Activated B cell treated with CpG ODN at 0.5 μM for 24 hours (primary cell): ENCODE measurements around the gene ZDHHC8. TPM values are rescaled to one million over a fixed set of nuclear protein-coding genes. Genes with fewer than 3 reads are reported as not detected.
A peak's percentile ranks its signal among the peaks of the same experiment; 100 is the strongest.

ENCODE experiments used
- ATAC-seq: fragments of 200-7000 bp; cut with Tn5 transposase; one replicate; pipeline ENCODE4 v1.10.0; 2021; ENCODE audit warnings: low read depth, mild to moderate bottlenecking, moderate library complexity
- CTCF ChIA-PET: fragments of 350-600 bp; sonication (Branson Sonifier 250); formaldehyde crosslinking; loops from one replicate; lab custom pipeline; 2021; ENCODE audit warnings: antibody characterized with exemption; lab: Charles Lee
- POLR2A ChIA-PET: fragments of 350-600 bp; sonication (Branson Sonifier 250); formaldehyde crosslinking; loops from one replicate; lab custom pipeline; 2021; ENCODE audit warnings: antibody characterized with exemption; lab: Charles Lee
- DNase-seq: peaks from one replicate; pipeline ENCODE4 v3.0.0; 2022
- H3K27ac Mint-ChIP-seq: one replicate; pipeline ENCODE4 v1.8.0; 2020; ENCODE audit warnings: mixed read lengths
- H3K27me3 Mint-ChIP-seq: one replicate; pipeline ENCODE4 v1.8.0; 2021; ENCODE audit warnings: mixed read lengths
- H3K36me3 Mint-ChIP-seq: one replicate; pipeline ENCODE4 v1.8.0; 2021; ENCODE audit warnings: low read depth, mixed read lengths
- H3K4me1 Mint-ChIP-seq: one replicate; pipeline ENCODE4 v1.8.0; 2021; ENCODE audit warnings: mixed read lengths
- H3K4me3 Mint-ChIP-seq: one replicate; pipeline ENCODE4 v1.8.0; 2020; ENCODE audit warnings: mild to moderate bottlenecking, mixed read lengths
- H3K9me3 Mint-ChIP-seq: one replicate; pipeline ENCODE4 v1.8.0; 2020; ENCODE audit warnings: mixed read lengths
- CTCF ChIP-seq: fragments of 200-600 bp; IDR thresholded peaks from one replicate; pipeline ENCODE4 v1.8.0; 2022; ENCODE audit warnings: antibody characterized with exemption, mild to moderate bottlenecking
- intact Hi-C: fragments of 100-400 bp; cut with micrococcal nuclease; formaldehyde crosslinking; loops from one replicate; pipeline ENCODE4 v1.15.1; 2024
- total RNA-seq: library from RNA; stranded (reverse); gene quantifications from 2 replicates; pipeline ENCODE4 v1.2.3, GENCODE V29; 2022

The ZDHHC8 gene
- total RNA-seq, 1 donor from 2014 or later: 65.6 TPM

GRCh38 chr22:20115691-20116375 lies 15.8 kb upstream of the ZDHHC8 start, which contains the start of gene RANBP1:
Gene RANBP1, plus strand, starts transcription at chr22:20116104. Its CDS starts 81 bp downstream, at chr22:20116185.
- ChIA-PET CTCF (no interaction called here), POLR2A (interaction anchor here (1.2 to 1.9 kb wide), 3 partner anchors 22 to 887 kb away, joined by 3 to 5 read pairs (median 4); partner anchors contain the start of genes COMT and TXNRD2)
- Mint-ChIP-seq H3K9me3 (no peaks in the 10 kb centered on the region), H3K27ac (peak within 1 kb of the TSS; percentile 92), H3K4me1 (peaks cover 48% of the 10 kb centered on the region), H3K36me3 (peaks cover 53% of the 10 kb centered on the region), H3K27me3 (no peaks in the 10 kb centered on the region), H3K4me3 (peak within 1 kb of the TSS; percentile 91)
- intact Hi-C loops: loop anchor here (2.0 to 5.0 kb wide), 5 partner anchors 79 to 887 kb away; partner anchors contain the start of genes MED15, TANGO2 and THAP7
- DNase-seq (no peak), ATAC-seq (no peak)
- no peak for TF ChIP-seq CTCF

- Mint-ChIP-seq H3K36me3 (peaks cover 55% of the 10 kb centered on the region), H3K4me1 (peaks cover 47% of the 10 kb centered on the region)
- intact Hi-C loops: loop anchor here (2.0 to 5.0 kb wide), 5 partner anchors 79 to 886 kb away; partner anchors contain the start of genes MED15, TANGO2 and THAP7
These were observed 15.1 kb upstream of the ZDHHC8 start for GRCh38 chr22:20116376-20116950.

GRCh38 chr22:20116951-20117632 lies 14.5 kb upstream of the ZDHHC8 start, which contains the start of gene TRMT2A:
Gene TRMT2A, minus strand, starts transcription at chr22:20117226. Its CDS starts 320 bp downstream, at chr22:20116906.
- peak within 1 kb of the TSS; percentile 91 for H3K4me3 Mint-ChIP-seq
- no peak for TF ChIP-seq CTCF
- H3K9me3 Mint-ChIP-seq: no peaks in the 10 kb centered on the region
- CTCF ChIA-PET: no interaction called here
- POLR2A ChIA-PET: interaction anchor here (0.7 to 2.5 kb wide), 12 partner anchors 9 to 885 kb away, joined by 3 to 8 read pairs (median 4); partner anchors contain the start of genes COMT, MED15, TANGO2 and TXNRD2
- DNase-seq: peak; percentile 97
- H3K4me1 Mint-ChIP-seq: peaks cover 44% of the 10 kb centered on the region
- intact Hi-C loops: loop anchor here (1.0 to 5.0 kb wide), 11 partner anchors 14 to 886 kb away; partner anchors contain the start of genes ARVCF, COMT, DGCR6L and DGCR8
- peak within 1 kb of the TSS; percentile 92 for H3K27ac Mint-ChIP-seq
- H3K36me3 Mint-ChIP-seq: peaks cover 58% of the 10 kb centered on the region
- no peaks in the 10 kb centered on the region for H3K27me3 Mint-ChIP-seq
- ATAC-seq: peak; percentile 81

More at GRCh38 chr22:20116376-20116950, 15.1 kb upstream of the ZDHHC8 start:
- DNase-seq (no peak), ATAC-seq (no peak)
- Mint-ChIP-seq H3K27ac (peak overlapping the region; percentile 92), H3K4me3 (peak overlapping the region; percentile 91), H3K27me3 (no peaks in the 10 kb centered on the region), H3K9me3 (no peaks in the 10 kb centered on the region)
- ChIA-PET POLR2A (interaction anchor here (0.7 to 2.5 kb wide), 9 partner anchors 10 to 886 kb away, joined by 3 to 8 read pairs (median 5); partner anchors contain the start of genes COMT, MED15, TANGO2 and TXNRD2), CTCF (no interaction called here)
- TF ChIP-seq CTCF: no peak

GRCh38 chr22:20117633-20118299 lies 13.8 kb upstream of the ZDHHC8 start:
- peak overlapping the region; percentile 70 for H3K27ac Mint-ChIP-seq
- POLR2A ChIA-PET: interaction anchor here (1.0 to 2.5 kb wide), 10 partner anchors 9 to 392 kb away, joined by 3 to 8 read pairs (median 4); partner anchors contain the start of genes COMT, MED15, TANGO2 and TXNRD2
- peak overlapping the region; percentile 85 for H3K4me3 Mint-ChIP-seq

More at GRCh38 chr22:20117633-20118299, 13.8 kb upstream of the ZDHHC8 start:
- DNase-seq: no peak
- Mint-ChIP-seq H3K36me3 (peaks cover 61% of the 10 kb centered on the region), H3K27me3 (no peaks in the 10 kb centered on the region), H3K4me1 (peaks cover 46% of the 10 kb centered on the region), H3K9me3 (no peaks in the 10 kb centered on the region)
- ATAC-seq: peak; percentile 28
- intact Hi-C loops: loop anchor here (1.0 to 5.0 kb wide), 11 partner anchors 14 to 885 kb away; partner anchors contain the start of genes ARVCF, COMT, DGCR6L and DGCR8
- CTCF ChIA-PET: no interaction called here
- no peak for TF ChIP-seq CTCF
